Testis (tissue), 3 donors: ENCODE measurements around the gene PPTC7. TPM values are rescaled to one million over a fixed set of nuclear protein-coding genes. Genes with fewer than 3 reads are reported as not detected.
"Not testable (repeated sequence)": the region's sequence is repeated elsewhere in the genome, so short reads cannot be mapped to it uniquely, and the experiment has no call there.

Experiments
- DNase-seq: peaks from one replicate; pipeline ENCODE4 v3.0.0-alpha.2; 2019
- H3K27ac ChIP-seq, 2 donors: fragments of 200-600 bp; sonication (generic); one replicate each; pipeline ENCODE4 v1.5.1; 2019
- H3K27me3 ChIP-seq: fragments of 200-600 bp; sonication (generic); one replicate; pipeline ENCODE4 v1.5.1; 2019
- H3K36me3 ChIP-seq: fragments of 200-600 bp; sonication (generic); one replicate; pipeline ENCODE4 v1.5.1; 2017; ENCODE audit warnings: low read depth; ENCODE audit errors: missing control alignments
- H3K4me1 ChIP-seq: fragments of 200-600 bp; sonication (generic); one replicate; pipeline ENCODE4 v1.5.1; 2019
- H3K4me3 ChIP-seq, 2 donors: fragments of 200-600 bp; sonication (generic); one replicate each; pipeline ENCODE4 v1.5.1; 2017 to 2019
- H3K9me3 ChIP-seq: fragments of 200-600 bp; sonication (generic); one replicate; pipeline ENCODE4 v1.5.1; 2017
- CTCF ChIP-seq, 3 experiments: fragments of 450-650 bp in 2 of 3; fragments of 200-600 bp in 1 of 3; sonication (generic) in 1 of 3; IDR thresholded peaks; one replicate each; pipeline ENCODE4 v1.5.1; 2016 to 2019; ENCODE audit warnings: antibody characterized with exemption in 3 of 3, mild to moderate bottlenecking in 2 of 3, moderate library complexity in 1 of 3
- POLR2A ChIP-seq: fragments of 450-650 bp; IDR thresholded peaks from one replicate; pipeline ENCODE4 v1.6.1; 2017; ENCODE audit warnings: antibody characterized with exemption, mild to moderate bottlenecking, moderate library complexity
- WGBS, 2 donors: methylation state at CpG; one replicate each; pipeline ENCODE4 v1.1.5; 2018; 5-methylcytosine and 5-hydroxymethylcytosine counted together
- intact Hi-C: fragments of 100-400 bp; cut with DNase I; formaldehyde crosslinking; loops from one replicate; pipeline ENCODE4 v1.15.1; 2023; ENCODE audit warnings: low total_unique reads
- polyA plus RNA-seq: library from polyadenylated mRNA; stranded (reverse); fragments of 350-450 nt; fragmentation: Illumina TruSeq; extraction: RNeasy Lipid Tissue Mini Kit (QIAGEN cat#74804); gene quantifications from one replicate; pipeline ENCODE4 v1.2.3, GENCODE V29; 2014; ENCODE audit warnings: low read depth, low replicate concordance; ENCODE audit not compliant: insufficient read depth
- total RNA-seq, 2 donors: library from RNA; depleted of rRNA; stranded (reverse); fragments of >200 nt; gene quantifications; one replicate each; pipeline ENCODE4 v1.2.3, GENCODE V29; 2016

Gene PPTC7
- total and polyA plus RNA-seq, 3 donors from 2014 or later, result 23.7 to 30.8 (median 29.0) TPM

GRCh38 chr12:110606253-110606611, 23.1 kb upstream of the PPTC7 start:
- TF ChIP-seq CTCF (IDR thresholded peaks at IDR 0.05) (no peak), POLR2A (no peak)
- Histone ChIP-seq H3K27ac (no peak overlapping the region), H3K4me3 (no peak overlapping the region), H3K4me1 (no peaks in the 10 kb centered on the region), H3K36me3 (no peaks in the 10 kb centered on the region), H3K9me3 (no peaks in the 10 kb centered on the region), H3K27me3 (no peaks in the 10 kb centered on the region)
- intact Hi-C loops, result no loop called here
- 92 to 94% methylated on average over 8 of the region's 8 CpGs for WGBS, 2 donors
- no peak for DNase-seq

GRCh38 chr12:110602085-110602814, 19.1 kb upstream of the PPTC7 start:
- intact Hi-C loops, result loop anchor here (5.0 kb wide), 1 partner anchor 90 kb away; no protein-coding TSS in a partner anchor
- not testable (repeated sequence) for H3K27me3 ChIP-seq, H3K36me3 ChIP-seq, H3K9me3 ChIP-seq, H3K4me3 ChIP-seq, H3K27ac ChIP-seq, H3K4me1 ChIP-seq
- 71 to 72% methylated on average over 14 of the region's 14 CpGs for WGBS, 2 donors
- peak; percentile 62 to 79 (median 67) for TF ChIP-seq CTCF (IDR thresholded peaks at IDR 0.05)
- DNase-seq, result peak; percentile 53

GRCh38 chr12:110600254-110600653, 17.1 kb upstream of the PPTC7 start:
- H3K27ac ChIP-seq, result no peak overlapping the region
- H3K4me1 ChIP-seq, result no peaks in the 10 kb centered on the region
- DNase-seq, result no peak
- H3K4me3 ChIP-seq, result no peak overlapping the region
- H3K27me3 ChIP-seq, result no peaks in the 10 kb centered on the region
- H3K9me3 ChIP-seq, result no peaks in the 10 kb centered on the region
- H3K36me3 ChIP-seq, result no peaks in the 10 kb centered on the region
- 28 to 45% methylated on average over 4 of the region's 4 CpGs for WGBS, 2 donors
- intact Hi-C loops, result loop anchor here (5.0 kb wide), 1 partner anchor 88 kb away; no protein-coding TSS in a partner anchor
- TF ChIP-seq CTCF (IDR thresholded peaks at IDR 0.05) (peak; percentile 29 to 54 (median 49)), POLR2A (no peak)

GRCh38 chr12:110599334-110599733, 16.2 kb upstream of the PPTC7 start:
- intact Hi-C loops, result loop anchor here (10.0 kb wide), 1 partner anchor 135 kb away; the partner anchor contains the start of genes FAM216A and GPN3
- WGBS, 2 donors, result 84 to 89% methylated on average over 4 of the region's 4 CpGs
- DNase-seq, result no peak
- Histone ChIP-seq H3K27me3 (no peaks in the 10 kb centered on the region), H3K4me3 (no peak overlapping the region), H3K9me3 (no peaks in the 10 kb centered on the region), H3K4me1 (no peaks in the 10 kb centered on the region), H3K27ac (no peak overlapping the region), H3K36me3 (no peaks in the 10 kb centered on the region)
- no peak for TF ChIP-seq CTCF (IDR thresholded peaks at IDR 0.05)

- 83 to 96% methylated on average over 1 of the region's 1 CpG for WGBS, 2 donors
- no peak for DNase-seq
- Histone ChIP-seq H3K9me3 (no peaks in the 10 kb centered on the region), H3K36me3 (no peaks in the 10 kb centered on the region), H3K4me3 (no peak overlapping the region), H3K27ac (no peak overlapping the region), H3K4me1 (no peaks in the 10 kb centered on the region), H3K27me3 (no peaks in the 10 kb centered on the region)
- TF ChIP-seq POLR2A (no peak), CTCF (IDR thresholded peaks at IDR 0.05) (no peak)
- intact Hi-C loops, result loop anchor here (10.0 kb wide), 1 partner anchor 133 kb away; the partner anchor contains the start of genes FAM216A and GPN3
These were observed 14.8 kb upstream of the PPTC7 start for GRCh38 chr12:110597885-110598284.

GRCh38 chr12:110592919-110593318, 9.8 kb upstream of the PPTC7 start:
- not testable (repeated sequence) for H3K36me3 ChIP-seq, DNase-seq, H3K27ac ChIP-seq, H3K9me3 ChIP-seq, H3K4me3 ChIP-seq, H3K27me3 ChIP-seq
- intact Hi-C loops, result loop anchor here (10.0 kb wide), 1 partner anchor 128 kb away; the partner anchor contains the start of genes FAM216A and GPN3
- WGBS, 2 donors, result 86 to 90% methylated on average over 4 of the region's 4 CpGs
- peaks cover 16% of the 10 kb centered on the region for H3K4me1 ChIP-seq
